GM19023 (cell line): ENCODE measurements around the gene PHF20.
"Not testable (repeated sequence)": the region's sequence is repeated elsewhere in the genome, so short reads cannot be mapped to it uniquely, and the experiment has no call there.

Source experiments
- ATAC-seq: cut with Tn5 transposase; IDR thresholded peaks from one replicate; pipeline ENCODE4 v1.9.1; 2021; ENCODE audit warnings: mild to moderate bottlenecking, moderate library complexity; ENCODE audit not compliant: unreplicated experiment

PHF20 gene

GRCh38 chr20:35837577-35838195 lies 65.9 kb downstream of the PHF20 start:
- ATAC-seq: no peak

- no peak for ATAC-seq
These were observed 66.4 kb downstream of the PHF20 start for GRCh38 chr20:35838205-35838604.

- ATAC-seq: no peak
These were observed 68.1 kb downstream of the PHF20 start for GRCh38 chr20:35839904-35840303.

GRCh38 chr20:35840421-35840820 lies 68.6 kb downstream of the PHF20 start:
- ATAC-seq: no peak

- no peak for ATAC-seq
These were observed 70.5 kb downstream of the PHF20 start for GRCh38 chr20:35842361-35842760.

- ATAC-seq: not testable (repeated sequence)
These were observed 72.1 kb downstream of the PHF20 start for GRCh38 chr20:35843894-35844293.

GRCh38 chr20:35845561-35845960 lies 73.7 kb downstream of the PHF20 start:
- no peak for ATAC-seq

- no peak for ATAC-seq
These were observed 77.9 kb downstream of the PHF20 start for GRCh38 chr20:35849706-35850105.

GRCh38 chr20:35851659-35852058 lies 79.8 kb downstream of the PHF20 start:
- not testable (repeated sequence) for ATAC-seq

GRCh38 chr20:35854713-35855348 lies 83.0 kb downstream of the PHF20 start:
- ATAC-seq: no peak

- ATAC-seq: not testable (repeated sequence)
These were observed 83.8 kb downstream of the PHF20 start for GRCh38 chr20:35855641-35856040.

GRCh38 chr20:35856866-35857265 lies 85.1 kb downstream of the PHF20 start:
- no peak for ATAC-seq

- no peak for ATAC-seq
These were observed 94.8 kb downstream of the PHF20 start for GRCh38 chr20:35866418-35867202.

- no peak for ATAC-seq
These were observed 98.9 kb downstream of the PHF20 start for GRCh38 chr20:35870541-35871258.

- ATAC-seq: no peak
These were observed 99.5 kb downstream of the PHF20 start for GRCh38 chr20:35871259-35871771.

GRCh38 chr20:35876033-35876320 lies 104.2 kb downstream of the PHF20 start:
- ATAC-seq: no peak

GRCh38 chr20:35877611-35878010 lies 105.8 kb downstream of the PHF20 start:
- ATAC-seq: no peak

GRCh38 chr20:35878113-35878625 lies 106.4 kb downstream of the PHF20 start:
- no peak for ATAC-seq

GRCh38 chr20:35881676-35882075 lies 109.9 kb downstream of the PHF20 start:
- no peak for ATAC-seq

GRCh38 chr20:35882427-35883161 lies 110.8 kb downstream of the PHF20 start:
- not testable (repeated sequence) for ATAC-seq
